A549 (cell line): Measurements from ENCODE around the gene ADAM10. TPM values are rescaled to one million over a fixed set of nuclear protein-coding genes. Genes with fewer than 3 reads are reported as not detected.

ENCODE experiments used
- ATAC-seq, 2 experiments: fragments of 200-7000 bp in 1 of 2; fragments of >200 bp in 1 of 2; cut with Nextera tagmentation in 1 of 2; cut with Tn5 transposase in 1 of 2; 3 replicates each; pipeline versions ENCODE4 v1.8.0 to v1.9.1; 2018 to 2020; ENCODE audit warnings: mild to moderate bottlenecking in 1 of 2, moderate library complexity in 1 of 2
- CTCF ChIA-PET: fragments of 300-600 bp; sonication (Branson Sonifier 250); formaldehyde crosslinking; extraction: SDS; loops from one replicate; lab custom pipeline; 2021; ENCODE audit warnings: antibody characterized with exemption, inconsistent platforms; lab: Yijun Ruan, JAX
- POLR2A ChIA-PET: fragments of 350-600 bp; formaldehyde crosslinking; extraction: SDS; loops from one replicate; lab custom pipeline; 2021; ENCODE audit warnings: antibody characterized with exemption, inconsistent platforms; lab: Yijun Ruan, JAX
- DNase-seq, 2 experiments: peaks; one replicate each; pipeline versions ENCODE4 v3.0.0 to v3.0.0-alpha.2; 2011 to 2016; ENCODE audit warnings: low read depth in 1 of 2, low spot score in 1 of 2
- FAIRE-seq: peaks from 2 replicates; lab custom pipeline; 2011; peaks lifted over from hg19 to GRCh38; lab: Jason Lieb, UNC
- H3K27ac ChIP-seq, 2 experiments: fragments of >200 bp; sonication (Bioruptor Twin); formaldehyde crosslinking; 3 replicates each; pipeline ENCODE4 v1.5.1; 2016 to 2017
- H3K4me1 ChIP-seq: fragments of >200 bp; sonication (Bioruptor Twin); formaldehyde crosslinking; 3 replicates; pipeline ENCODE4 v1.6.1; 2016
- H3K4me2 ChIP-seq: fragments of >200 bp; sonication (Bioruptor Twin); formaldehyde crosslinking; 3 replicates; pipeline ENCODE4 v1.6.1; 2016
- H3K4me3 ChIP-seq: fragments of >200 bp; sonication (Bioruptor Twin); formaldehyde crosslinking; 3 replicates; pipeline ENCODE4 v1.5.1; 2016
- H3K9me3 ChIP-seq: fragments of >200 bp; sonication (Bioruptor Twin); formaldehyde crosslinking; 3 replicates; pipeline ENCODE4 v1.6.1; 2016
- CBX8 ChIP-seq: fragments of 200-600 bp; sonication (generic); IDR thresholded peaks from 2 replicates; pipeline ENCODE4 v1.6.1; 2016
- CEBPB ChIP-seq, 2 experiments: fragments of >200 bp in 1 of 2; sonication (Bioruptor Twin) in 1 of 2; formaldehyde crosslinking in 1 of 2; IDR thresholded peaks; 2 replicates each; pipeline ENCODE4 v1.6.1; 2012 to 2016
- EHF ChIP-seq: fragments of 250-450 bp; sonication (Bioruptor Pico); IDR thresholded peaks from 2 replicates; pipeline ENCODE4 v1.5.0; 2020; ENCODE audit warnings: mild to moderate bottlenecking
- EP300 ChIP-seq, 2 experiments: fragments of >200 bp; sonication (Bioruptor Twin); formaldehyde crosslinking; IDR thresholded peaks; 2 replicates in 1 of 2; 3 replicates in 1 of 2; pipeline ENCODE4 v1.6.1; 2016 to 2017
- FOSB ChIP-seq: fragments of 250-450 bp; sonication (Bioruptor Pico); IDR thresholded peaks from 2 replicates; pipeline ENCODE4 v1.5.0; 2020; ENCODE audit warnings: mild to moderate bottlenecking, moderate library complexity
- FOSL2 ChIP-seq, 2 experiments: fragments of 450-650 bp in 1 of 2; fragments of >200 bp in 1 of 2; sonication (Bioruptor Twin) in 1 of 2; formaldehyde crosslinking; IDR thresholded peaks; 2 replicates each; pipeline versions ENCODE4 v1.5.0 to v1.6.1; 2016 to 2020; ENCODE audit warnings: mild to moderate bottlenecking in 1 of 2, moderate library complexity in 1 of 2
- GATA3 ChIP-seq: IDR thresholded peaks from 2 replicates; pipeline ENCODE4 v1.6.1; 2012; ENCODE audit warnings: borderline replicate concordance
- HDAC2 ChIP-seq: fragments of 200-600 bp; sonication (generic); IDR thresholded peaks from 2 replicates; pipeline ENCODE4 v1.6.1; 2016
- HOXA7 ChIP-seq: fragments of 250-450 bp; sonication (Bioruptor Pico); IDR thresholded peaks from 2 replicates; pipeline ENCODE4 v1.5.0; 2020; ENCODE audit warnings: mild to moderate bottlenecking, moderate library complexity
- JUN ChIP-seq, 2 experiments: fragments of >200 bp; sonication (Bioruptor Twin); formaldehyde crosslinking; IDR thresholded peaks; 2 replicates in 1 of 2; 3 replicates in 1 of 2; pipeline ENCODE4 v1.6.1; 2016 to 2017
- KDM5A ChIP-seq: fragments of 200-600 bp; sonication (generic); IDR thresholded peaks from 2 replicates; pipeline ENCODE4 v1.6.1; 2016; ENCODE audit warnings: antibody characterized with exemption, mild to moderate bottlenecking
- MAFK ChIP-seq: fragments of 450-650 bp; IDR thresholded peaks from 2 replicates; pipeline ENCODE4 v1.6.1; 2014; ENCODE audit not compliant: partially characterized antibody
- PHF8 ChIP-seq: fragments of 200-600 bp; sonication (generic); IDR thresholded peaks from 2 replicates; pipeline ENCODE4 v1.6.1; 2016; ENCODE audit warnings: low read depth, mild to moderate bottlenecking, antibody characterized with exemption, moderate library complexity, borderline replicate concordance
- POLR2A ChIP-seq: IDR thresholded peaks from 2 replicates; pipeline ENCODE4 v1.6.1; 2012; ENCODE audit warnings: mild to moderate bottlenecking, low read length
- POLR2AphosphoS2 ChIP-seq: conservative IDR thresholded peaks from 2 replicates; pipeline ENCODE4 v1.6.1; 2012; ENCODE audit warnings: low read length, improper control_type of control experiment, inconsistent platforms
- RAD21 ChIP-seq, 2 experiments: fragments of >200 bp in 1 of 2; sonication (Bioruptor Twin) in 1 of 2; formaldehyde crosslinking in 1 of 2; IDR thresholded peaks in 1 of 2; conservative IDR thresholded peaks in 1 of 2; 2 replicates in 1 of 2; 3 replicates in 1 of 2; pipeline ENCODE4 v1.6.1; 2012 to 2018; ENCODE audit warnings: inconsistent platforms in 1 of 2
- SMC3 ChIP-seq: fragments of >200 bp; sonication (Bioruptor Twin); formaldehyde crosslinking; IDR thresholded peaks from 3 replicates; pipeline ENCODE4 v1.6.1; 2018; ENCODE audit warnings: inconsistent platforms
- TFCP2L1 ChIP-seq: fragments of 250-450 bp; sonication (Bioruptor Pico); IDR thresholded peaks from 2 replicates; pipeline ENCODE4 v1.5.0; 2021; ENCODE audit warnings: mild to moderate bottlenecking
- TP53 ChIP-seq: fragments of 250-450 bp; sonication (Bioruptor Pico); IDR thresholded peaks from 2 replicates; pipeline ENCODE4 v1.5.0; 2021; ENCODE audit warnings: mild to moderate bottlenecking, moderate library complexity
- ZNF302 ChIP-seq: fragments of 250-450 bp; sonication (Bioruptor Pico); IDR thresholded peaks from 2 replicates; pipeline ENCODE4 v1.9.0; 2021; ENCODE audit warnings: inconsistent platforms, mild to moderate bottlenecking, moderate library complexity
- WGBS: methylation state at CpG from one replicate; pipeline ENCODE4 v1.1.6; 2017; ENCODE audit errors: missing lambda C conversion rate; 5-methylcytosine and 5-hydroxymethylcytosine counted together
- polyA plus RNA-seq, 4 experiments: library from polyadenylated mRNA; depleted of rRNA in 3 of 4; stranded (reverse); fragments of >200 nt; fragmentation: RNase III in 1 of 4; extraction: RNeasy Plus Mini Kit Qiagen cat#74134 plus additional on column Dnase treatment in 1 of 4; gene quantifications; 2 replicates in 3 of 4; 3 replicates in 1 of 4; pipeline ENCODE4 v1.2.3, GENCODE V29; 2011 to 2017
- TF ChIP-seq, protein P1 (sequence below): fragments of 250-450 bp; sonication (Bioruptor Pico); IDR thresholded peaks from 2 replicates; pipeline ENCODE4 v1.5.0; 2021; ENCODE audit warnings: mild to moderate bottlenecking, moderate library complexity, borderline replicate concordance
- TF ChIP-seq, protein P2 (sequence below): fragments of >200 bp; sonication (Bioruptor Twin); formaldehyde crosslinking; IDR thresholded peaks from 2 replicates; pipeline ENCODE4 v1.6.1; 2016
- TF ChIP-seq, protein P3 (sequence below): fragments of >200 bp; sonication (Bioruptor Twin); formaldehyde crosslinking; IDR thresholded peaks from 3 replicates; pipeline ENCODE4 v1.5.1; 2016
- TF ChIP-seq, protein P4 (sequence below): IDR thresholded peaks from 2 replicates; pipeline ENCODE4 v1.6.1; 2012; ENCODE audit warnings: low read depth, borderline replicate concordance
- TF ChIP-seq, protein P5 (sequence below): IDR thresholded peaks from 2 replicates; pipeline ENCODE4 v1.6.1; 2012
- TF ChIP-seq, protein P6 (sequence below): fragments of 250-450 bp; sonication (Bioruptor Pico); IDR thresholded peaks from 2 replicates; pipeline ENCODE4 v1.5.0; 2020; ENCODE audit warnings: low read depth, mild to moderate bottlenecking, moderate library complexity

ADAM10 gene
- polyA plus RNA-seq, 2 of the 4 experiments (the other 2 are of a cell fraction): 200 to 210 TPM

DNA sequence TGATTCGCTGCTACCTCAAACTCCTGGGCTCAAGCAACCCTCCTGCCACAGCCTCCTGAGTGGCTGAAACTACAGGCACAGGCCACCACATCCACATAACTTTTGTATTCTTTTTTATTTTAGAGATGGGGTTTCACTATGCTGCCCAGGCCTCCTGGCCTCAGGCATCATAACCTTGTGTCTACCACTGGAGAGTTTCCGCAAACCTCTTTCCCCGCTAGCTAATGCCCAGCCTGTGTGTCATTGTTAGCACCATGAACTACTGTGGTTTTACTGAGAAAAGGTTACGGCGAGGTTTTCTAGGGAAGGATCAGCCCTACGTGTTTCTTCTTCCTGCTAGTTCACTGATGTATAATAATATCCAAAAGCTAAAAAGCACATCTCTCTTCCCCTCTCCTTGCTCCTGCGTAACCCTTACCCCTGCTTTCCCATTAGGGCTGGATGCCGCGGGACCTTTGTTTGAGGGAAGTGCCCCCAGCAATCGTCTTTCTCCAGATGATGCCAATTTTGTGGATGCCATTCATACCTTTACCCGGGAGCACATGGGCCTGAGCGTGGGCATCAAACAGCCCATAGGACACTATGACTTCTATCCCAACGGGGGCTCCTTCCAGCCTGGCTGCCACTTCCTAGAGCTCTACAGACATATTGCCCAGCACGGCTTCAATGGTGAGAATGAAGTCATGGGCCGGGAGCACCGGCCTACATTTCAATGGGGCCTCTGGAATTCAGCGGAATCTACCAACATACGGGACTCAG is 204.0 kb downstream of the ADAM10 start (continued):
- TF ChIP-seq POLR2AphosphoS2 (no peak), RAD21 (conservative IDR thresholded peaks at IDR 0.05 in 1 of 2, IDR thresholded peaks at IDR 0.05 in 1 of 2) (no peak), TP53 (CRISPR knock-in tag) (no peak)
- TF ChIP-seq, protein P1, sequence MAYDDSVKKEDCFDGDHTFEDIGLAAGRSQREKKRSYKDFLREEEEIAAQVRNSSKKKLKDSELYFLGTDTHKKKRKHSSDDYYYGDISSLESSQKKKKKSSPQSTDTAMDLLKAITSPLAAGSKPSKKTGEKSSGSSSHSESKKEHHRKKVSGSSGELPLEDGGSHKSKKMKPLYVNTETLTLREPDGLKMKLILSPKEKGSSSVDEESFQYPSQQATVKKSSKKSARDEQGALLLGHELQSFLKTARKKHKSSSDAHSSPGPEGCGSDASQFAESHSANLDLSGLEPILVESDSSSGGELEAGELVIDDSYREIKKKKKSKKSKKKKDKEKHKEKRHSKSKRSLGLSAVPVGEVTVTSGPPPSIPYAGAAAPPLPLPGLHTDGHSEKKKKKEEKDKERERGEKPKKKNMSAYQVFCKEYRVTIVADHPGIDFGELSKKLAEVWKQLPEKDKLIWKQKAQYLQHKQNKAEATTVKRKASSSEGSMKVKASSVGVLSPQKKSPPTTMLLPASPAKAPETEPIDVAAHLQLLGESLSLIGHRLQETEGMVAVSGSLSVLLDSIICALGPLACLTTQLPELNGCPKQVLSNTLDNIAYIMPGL (CRISPR knock-in tag): no peak

DNA sequence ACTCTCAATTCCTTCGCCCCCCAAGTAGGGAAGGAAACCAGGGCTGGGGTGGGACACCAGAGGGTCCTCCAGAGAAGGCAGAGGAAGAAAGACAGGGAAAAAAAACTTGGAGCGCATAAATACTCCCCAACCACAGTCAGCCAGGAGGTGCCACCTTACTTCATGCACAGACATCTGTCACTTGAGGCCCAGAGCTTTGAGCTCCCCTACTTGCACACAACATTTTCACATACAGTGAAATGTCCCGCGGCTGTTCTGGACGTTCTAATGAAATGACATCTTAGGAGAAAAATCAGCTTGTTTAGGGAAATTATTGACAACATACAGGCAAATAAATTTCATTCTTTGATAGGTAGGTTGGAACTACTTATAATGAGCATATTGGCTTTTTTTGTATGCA is 204.8 kb downstream of the ADAM10 start:
- TF ChIP-seq, protein P2, sequence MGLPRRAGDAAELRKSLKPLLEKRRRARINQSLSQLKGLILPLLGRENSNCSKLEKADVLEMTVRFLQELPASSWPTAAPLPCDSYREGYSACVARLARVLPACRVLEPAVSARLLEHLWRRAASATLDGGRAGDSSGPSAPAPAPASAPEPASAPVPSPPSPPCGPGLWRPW: no peak
- no peak for TF ChIP-seq EHF
- no peak for TF ChIP-seq SMC3
- no peak for TF ChIP-seq ZNF302 (CRISPR knock-in tag)
- TF ChIP-seq TFCP2L1 (CRISPR knock-in tag): no peak
- TF ChIP-seq TP53 (CRISPR knock-in tag): no peak
- no peak for TF ChIP-seq FOSB (CRISPR knock-in tag)
- no peak for TF ChIP-seq CBX8
- Histone ChIP-seq H3K4me1 (peaks cover 42% of the 10 kb centered on the region), H3K9me3 (no peaks in the 10 kb centered on the region), H3K4me3 (no peak overlapping the region), H3K4me2 (no peak overlapping the region), H3K27ac (peak overlapping the region; percentile 95; a peak in 5 of 6 replicates)
- no peak for DNase-seq
- POLR2A ChIA-PET: no interaction called here
- 90% methylated on average over 5 of the region's 5 CpGs for WGBS
- CTCF ChIA-PET: interaction anchor here (0.6 to 2.8 kb wide), 2 partner anchors 261 to 317 kb away, joined by 5 to 10 read pairs; no protein-coding TSS in a partner anchor
- ATAC-seq: no peak
- FAIRE-seq: peak; percentile 54

DNA sequence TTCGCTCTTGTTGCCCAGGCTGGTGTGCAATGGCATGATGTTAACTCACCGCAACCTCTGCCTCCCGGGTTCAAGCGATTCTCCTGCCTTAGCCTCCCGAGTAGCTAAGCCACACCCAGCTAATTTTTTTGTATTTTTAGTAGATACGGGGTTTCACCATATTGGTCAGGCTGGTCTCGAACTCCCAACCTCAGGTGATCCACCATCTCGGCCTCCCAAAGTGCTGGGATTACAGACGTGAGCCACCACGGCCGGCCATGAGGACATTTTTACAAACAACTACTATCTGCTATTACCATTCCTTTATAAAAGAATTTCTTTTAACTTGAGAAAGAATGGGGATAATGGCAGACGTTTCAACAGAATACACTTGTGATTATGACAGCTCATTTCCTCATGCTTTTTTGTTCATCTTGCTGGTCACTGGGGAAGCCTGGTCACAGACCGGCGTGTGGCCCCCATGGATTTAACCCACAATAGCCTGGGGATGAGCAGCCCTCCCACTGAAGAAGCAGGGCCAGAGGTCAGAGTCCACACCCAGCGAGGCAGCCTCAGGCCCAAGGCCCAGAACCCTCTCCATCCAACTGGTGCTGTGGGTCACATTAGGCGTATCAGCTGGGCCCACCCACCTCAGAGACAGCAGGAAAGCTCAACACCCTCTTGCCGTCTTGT is 205.7 kb downstream of the ADAM10 start:
- no peak for ATAC-seq
- Histone ChIP-seq H3K9me3 (no peaks in the 10 kb centered on the region), H3K4me3 (no peak overlapping the region), H3K4me2 (no peak overlapping the region), H3K4me1 (peaks cover 35% of the 10 kb centered on the region), H3K27ac (peak overlapping the region in 1 of 2 experiments; percentile 95; a peak in 3 of 6 replicates)
- ChIA-PET POLR2A (interaction anchor here (0.6 kb wide), 1 partner anchor 381 kb away, joined by 4 read pairs; no protein-coding TSS in a partner anchor), CTCF (interaction anchor here (0.6 to 1.2 kb wide), 2 partner anchors 67 to 214 kb away, joined by 3 read pairs; no protein-coding TSS in a partner anchor)
- no peak for FAIRE-seq
- WGBS: 87% methylated on average over 17 of the region's 17 CpGs
- DNase-seq: no peak
- TF ChIP-seq RAD21 (conservative IDR thresholded peaks at IDR 0.05 in 1 of 2, IDR thresholded peaks at IDR 0.05 in 1 of 2) (no peak), TP53 (CRISPR knock-in tag) (no peak), KDM5A (no peak), JUN (IDR thresholded peaks at IDR 0.05) (no peak), FOSL2 (IDR thresholded peaks at IDR 0.05) (no peak), FOSL2 (CRISPR knock-in tag; IDR thresholded peaks at IDR 0.05) (no peak), POLR2A (no peak), GATA3 (no peak), FOSB (CRISPR knock-in tag) (no peak), EP300 (IDR thresholded peaks at IDR 0.05) (no peak), HDAC2 (no peak), MAFK (no peak), PHF8 (no peak), CBX8 (no peak), HOXA7 (CRISPR knock-in tag) (no peak), CEBPB (IDR thresholded peaks at IDR 0.05) (no peak)
- TF ChIP-seq, protein P3, sequence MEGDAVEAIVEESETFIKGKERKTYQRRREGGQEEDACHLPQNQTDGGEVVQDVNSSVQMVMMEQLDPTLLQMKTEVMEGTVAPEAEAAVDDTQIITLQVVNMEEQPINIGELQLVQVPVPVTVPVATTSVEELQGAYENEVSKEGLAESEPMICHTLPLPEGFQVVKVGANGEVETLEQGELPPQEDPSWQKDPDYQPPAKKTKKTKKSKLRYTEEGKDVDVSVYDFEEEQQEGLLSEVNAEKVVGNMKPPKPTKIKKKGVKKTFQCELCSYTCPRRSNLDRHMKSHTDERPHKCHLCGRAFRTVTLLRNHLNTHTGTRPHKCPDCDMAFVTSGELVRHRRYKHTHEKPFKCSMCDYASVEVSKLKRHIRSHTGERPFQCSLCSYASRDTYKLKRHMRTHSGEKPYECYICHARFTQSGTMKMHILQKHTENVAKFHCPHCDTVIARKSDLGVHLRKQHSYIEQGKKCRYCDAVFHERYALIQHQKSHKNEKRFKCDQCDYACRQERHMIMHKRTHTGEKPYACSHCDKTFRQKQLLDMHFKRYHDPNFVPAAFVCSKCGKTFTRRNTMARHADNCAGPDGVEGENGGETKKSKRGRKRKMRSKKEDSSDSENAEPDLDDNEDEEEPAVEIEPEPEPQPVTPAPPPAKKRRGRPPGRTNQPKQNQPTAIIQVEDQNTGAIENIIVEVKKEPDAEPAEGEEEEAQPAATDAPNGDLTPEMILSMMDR: no peak
- TF ChIP-seq, protein P4, sequence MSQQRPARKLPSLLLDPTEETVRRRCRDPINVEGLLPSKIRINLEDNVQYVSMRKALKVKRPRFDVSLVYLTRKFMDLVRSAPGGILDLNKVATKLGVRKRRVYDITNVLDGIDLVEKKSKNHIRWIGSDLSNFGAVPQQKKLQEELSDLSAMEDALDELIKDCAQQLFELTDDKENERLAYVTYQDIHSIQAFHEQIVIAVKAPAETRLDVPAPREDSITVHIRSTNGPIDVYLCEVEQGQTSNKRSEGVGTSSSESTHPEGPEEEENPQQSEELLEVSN: no peak
- TF ChIP-seq, protein P5, sequence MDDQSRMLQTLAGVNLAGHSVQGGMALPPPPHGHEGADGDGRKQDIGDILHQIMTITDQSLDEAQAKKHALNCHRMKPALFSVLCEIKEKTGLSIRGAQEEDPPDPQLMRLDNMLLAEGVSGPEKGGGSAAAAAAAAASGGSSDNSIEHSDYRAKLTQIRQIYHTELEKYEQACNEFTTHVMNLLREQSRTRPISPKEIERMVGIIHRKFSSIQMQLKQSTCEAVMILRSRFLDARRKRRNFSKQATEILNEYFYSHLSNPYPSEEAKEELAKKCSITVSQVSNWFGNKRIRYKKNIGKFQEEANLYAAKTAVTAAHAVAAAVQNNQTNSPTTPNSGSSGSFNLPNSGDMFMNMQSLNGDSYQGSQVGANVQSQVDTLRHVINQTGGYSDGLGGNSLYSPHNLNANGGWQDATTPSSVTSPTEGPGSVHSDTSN: no peak
- TF ChIP-seq, protein P6, sequence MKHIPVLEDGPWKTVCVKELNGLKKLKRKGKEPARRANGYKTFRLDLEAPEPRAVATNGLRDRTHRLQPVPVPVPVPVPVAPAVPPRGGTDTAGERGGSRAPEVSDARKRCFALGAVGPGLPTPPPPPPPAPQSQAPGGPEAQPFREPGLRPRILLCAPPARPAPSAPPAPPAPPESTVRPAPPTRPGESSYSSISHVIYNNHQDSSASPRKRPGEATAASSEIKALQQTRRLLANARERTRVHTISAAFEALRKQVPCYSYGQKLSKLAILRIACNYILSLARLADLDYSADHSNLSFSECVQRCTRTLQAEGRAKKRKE (CRISPR knock-in tag): no peak
